H1 (cell line): Measurements from ENCODE around the gene NRXN3. TPM values are rescaled to one million over a fixed set of nuclear protein-coding genes. Genes with fewer than 3 reads are reported as not detected.

Experiments
- CTCF ChIA-PET: fragments of 300-600 bp; sonication (Branson Sonifier 250); formaldehyde crosslinking; loops from one replicate; lab custom pipeline; 2021; ENCODE audit not compliant: partially characterized antibody; lab: Charles Lee
- POLR2A ChIA-PET: fragments of 300-600 bp; sonication (Branson Sonifier 250); formaldehyde crosslinking; loops from one replicate; lab custom pipeline; 2021; ENCODE audit warnings: inconsistent platforms; ENCODE audit not compliant: partially characterized antibody; lab: Charles Lee
- DNase-seq, 2 experiments: peaks; one replicate each; pipeline versions ENCODE4 v3.0.0 to v3.0.0-alpha.2; 2010 to 2022; ENCODE audit warnings: low spot score in 2 of 2, low read depth in 1 of 2, mixed read lengths in 1 of 2
- FAIRE-seq: peaks from 2 replicates; lab custom pipeline; 2011; peaks lifted over from hg19 to GRCh38; lab: Jason Lieb, UNC
- H2AFZ ChIP-seq: 2 replicates; pipeline ENCODE4 v1.8.1; 2012; ENCODE audit warnings: low read length, inconsistent platforms
- H2AK5ac ChIP-seq: 2 replicates; pipeline ENCODE4 v1.6.1; 2013; ENCODE audit warnings: low read depth, low read length
- H2BK120ac ChIP-seq: replicated peaks from 2 replicates; pipeline ENCODE3; 2013; ENCODE audit warnings: low read depth, low read length, inconsistent platforms
- H2BK12ac ChIP-seq: 2 replicates; pipeline ENCODE4 v1.6.1; 2013; ENCODE audit warnings: low read depth, low read length
- H2BK15ac ChIP-seq: 2 replicates; pipeline ENCODE4 v1.6.1; 2013; ENCODE audit warnings: low read length
- H2BK20ac ChIP-seq: 2 replicates; pipeline ENCODE4 v1.6.1; 2013; ENCODE audit warnings: low read length
- H2BK5ac ChIP-seq: 2 replicates; pipeline ENCODE4 v1.6.1; 2013; ENCODE audit warnings: low read depth, low read length
- H3K14ac ChIP-seq: 2 replicates; pipeline ENCODE4 v1.6.1; 2013; ENCODE audit warnings: inconsistent platforms; ENCODE audit not compliant: insufficient read length
- H3K18ac ChIP-seq: 2 replicates; pipeline ENCODE4 v1.6.1; 2013; ENCODE audit warnings: low read length; ENCODE audit errors: extremely low read depth
- H3K23ac ChIP-seq: 2 replicates; pipeline ENCODE4 v1.6.1; 2013; ENCODE audit warnings: inconsistent platforms; ENCODE audit not compliant: insufficient read length
- H3K23me2 ChIP-seq: 2 replicates; pipeline ENCODE4 v1.6.1; 2013; ENCODE audit warnings: low read depth, low read length
- H3K27ac ChIP-seq: 2 replicates; pipeline ENCODE4 v1.6.1; 2011; ENCODE audit warnings: low read depth, low read length, inconsistent platforms
- H3K27me3 ChIP-seq, 4 experiments: replicated peaks in 1 of 4; 1 replicate in 1 of 4; 2 replicates in 3 of 4; pipeline versions ENCODE4 v1.6.1 to v1.8.1; 2011 to 2013; ENCODE audit warnings: low read length in 3 of 4, mild to moderate bottlenecking in 3 of 4, inconsistent platforms in 2 of 4, mixed read lengths in 2 of 4, moderate library complexity in 1 of 4; ENCODE audit not compliant: control insufficient read depth in 3 of 4, insufficient read depth in 3 of 4; ENCODE audit errors: extremely low read depth in 1 of 4
- H3K36me3 ChIP-seq, 4 experiments: 2 replicates each; pipeline versions ENCODE4 v1.6.1 to v1.8.1; 2011 to 2013; ENCODE audit warnings: mild to moderate bottlenecking in 4 of 4, low read length in 3 of 4, moderate library complexity in 2 of 4, control low read depth in 1 of 4, inconsistent platforms in 1 of 4; ENCODE audit not compliant: insufficient read depth in 4 of 4, control insufficient read depth in 2 of 4
- H3K4ac ChIP-seq: replicated peaks from 2 replicates; pipeline ENCODE3; 2013; ENCODE audit warnings: low read length, low read depth, mixed read lengths, inconsistent platforms; ENCODE audit not compliant: insufficient read length
- H3K4me1 ChIP-seq, 4 experiments: replicated peaks in 1 of 4; 1 replicate in 1 of 4; 2 replicates in 3 of 4; pipeline versions ENCODE4 v1.6.1 to v1.8.1; 2011 to 2013; ENCODE audit warnings: low read length in 3 of 4, inconsistent platforms in 2 of 4, mixed read lengths in 1 of 4; ENCODE audit not compliant: insufficient read depth in 4 of 4, control insufficient read depth in 3 of 4
- H3K4me2 ChIP-seq, 2 experiments: 2 replicates each; pipeline versions ENCODE4 v1.6.1 to v1.8.1; 2011 to 2013; ENCODE audit warnings: low read depth in 2 of 2, low read length in 2 of 2, control low read depth in 1 of 2, inconsistent platforms in 1 of 2, mild to moderate bottlenecking in 1 of 2; ENCODE audit not compliant: insufficient read depth in 1 of 2
- H3K4me3 ChIP-seq, 4 experiments: fragments of 200-600, 300-600 bp in 1 of 4; sonication (generic), shearing (Covaris generic), sonication (Bioruptor Twin) in 1 of 4; 2 replicates each; pipeline versions ENCODE4 v1.5.1 to v1.8.1; 2011 to 2016; ENCODE audit warnings: low read length in 4 of 4, low read depth in 3 of 4, control low read depth in 2 of 4, inconsistent platforms in 2 of 4, mild to moderate bottlenecking in 2 of 4, mixed read lengths in 1 of 4, moderate library complexity in 1 of 4; ENCODE audit not compliant: insufficient read depth in 2 of 4; ENCODE audit errors: extremely low read depth in 1 of 4
- H3K56ac ChIP-seq: replicated peaks from 2 replicates; pipeline ENCODE3; 2013; ENCODE audit warnings: low read depth, mild to moderate bottlenecking, mixed read lengths, low read length, inconsistent platforms; ENCODE audit not compliant: insufficient read length
- H3K79me1 ChIP-seq: 2 replicates; pipeline ENCODE4 v1.6.1; 2013; ENCODE audit warnings: low read depth, low read length, control low read depth
- H3K79me2 ChIP-seq, 2 experiments: 2 replicates each; pipeline versions ENCODE4 v1.6.1 to v1.8.1; 2012 to 2013; ENCODE audit warnings: low read length in 2 of 2, mild to moderate bottlenecking in 2 of 2, inconsistent platforms in 1 of 2; ENCODE audit not compliant: insufficient read depth in 2 of 2, control insufficient read depth in 1 of 2
- H3K9ac ChIP-seq, 4 experiments: replicated peaks in 1 of 4; 1 replicate in 1 of 4; 2 replicates in 3 of 4; pipeline versions ENCODE4 v1.6.1 to v1.8.1; 2011 to 2013; ENCODE audit warnings: low read depth in 3 of 4, low read length in 3 of 4, control low read depth in 2 of 4, mild to moderate bottlenecking in 2 of 4, moderate library complexity in 2 of 4, inconsistent platforms in 1 of 4; ENCODE audit errors: extremely low read depth in 1 of 4
- H3K9me3 ChIP-seq, 2 experiments: 2 replicates each; pipeline versions ENCODE4 v1.6.1 to v1.8.1; 2012 to 2013; ENCODE audit warnings: mild to moderate bottlenecking in 2 of 2, moderate library complexity in 2 of 2, control low read depth in 1 of 2, inconsistent platforms in 1 of 2, low read depth in 1 of 2, low read length in 1 of 2, mixed read lengths in 1 of 2; ENCODE audit not compliant: insufficient read depth in 2 of 2
- H4K20me1 ChIP-seq, 2 experiments: replicated peaks in 1 of 2; 2 replicates each; pipeline versions ENCODE3 to v1.8.1; 2011 to 2013; ENCODE audit warnings: inconsistent platforms in 2 of 2, low read length in 2 of 2, mild to moderate bottlenecking in 1 of 2; ENCODE audit not compliant: insufficient read depth in 2 of 2, control insufficient read depth in 1 of 2
- H4K5ac ChIP-seq: 2 replicates; pipeline ENCODE4 v1.6.1; 2013; ENCODE audit warnings: low read length, low read depth, mixed read lengths, inconsistent platforms; ENCODE audit not compliant: insufficient read length
- H4K8ac ChIP-seq: 2 replicates; pipeline ENCODE4 v1.8.0; 2013; ENCODE audit warnings: mild to moderate bottlenecking, moderate library complexity, low read length, inconsistent platforms; ENCODE audit not compliant: insufficient read depth; ENCODE audit errors: extremely low read depth
- H4K91ac ChIP-seq: replicated peaks from 2 replicates; pipeline ENCODE3; 2013; ENCODE audit warnings: low read length, mixed read lengths, inconsistent platforms; ENCODE audit not compliant: insufficient read length
- CEBPB ChIP-seq: IDR thresholded peaks from 2 replicates; pipeline ENCODE4 v1.6.1; 2012; ENCODE audit warnings: low read depth, low read length
- CTCF ChIP-seq, 3 experiments: IDR thresholded peaks; 1 replicate in 2 of 3; 2 replicates in 1 of 3; pipeline versions ENCODE4 v1.5.1 to v1.6.1; 2011; ENCODE audit warnings: low read length in 3 of 3, mild to moderate bottlenecking in 3 of 3, inconsistent platforms in 2 of 3, low read depth in 1 of 3, moderate library complexity in 1 of 3; ENCODE audit not compliant: insufficient read depth in 1 of 3; ENCODE audit errors: control extremely low read depth in 1 of 3
- RAD21 ChIP-seq, 2 experiments: IDR thresholded peaks in 1 of 2; conservative IDR thresholded peaks in 1 of 2; 2 replicates each; pipeline ENCODE4 v1.6.1; 2011; ENCODE audit warnings: low read depth in 2 of 2, low read length in 2 of 2, improper control_type of control experiment in 1 of 2, inconsistent platforms in 1 of 2, mild to moderate bottlenecking in 1 of 2, moderate library complexity in 1 of 2
- YY1 ChIP-seq: IDR thresholded peaks from 2 replicates; pipeline ENCODE4 v1.6.1; 2011; ENCODE audit warnings: low read depth, mild to moderate bottlenecking, low read length
- WGBS, 2 experiments: shearing (Covaris generic) in 1 of 2; methylation state at CpG; one replicate each; pipeline versions ENCODE4 v1.1.6 to v1.1.7; 2013 to 2015; ENCODE audit warnings: low lambda C conversion rate in 2 of 2, mixed read lengths in 2 of 2, inconsistent platforms in 1 of 2, low coverage in 1 of 2, missing lambda C conversion rate in 1 of 2; ENCODE audit not compliant: insufficient replicate concordance in 2 of 2, insufficient coverage in 1 of 2, insufficient read length in 1 of 2; ENCODE audit errors: extremely low coverage in 1 of 2, missing lambda C conversion rate in 1 of 2; 5-methylcytosine and 5-hydroxymethylcytosine counted together
- polyA plus RNA-seq, 7 experiments: library from polyadenylated mRNA; depleted of rRNA in 3 of 7; stranded (reverse) in 5 of 7; unstranded in 2 of 7; fragments of >200 nt in 5 of 7; fragments of 200-250 nt in 2 of 7; gene quantifications; 1 replicate in 5 of 7; 2 replicates in 1 of 7; 4 replicates in 1 of 7; pipeline versions ENCODE4 v1.2.1 to v1.2.3, GENCODE V29; 2011 to 2013; ENCODE audit warnings: missing spikeins in 2 of 7, mixed read lengths in 2 of 7
- total RNA-seq: library from RNA; stranded (reverse); fragmentation: NEBNext Ultra II Directional; extraction: Animal tissue kit (Norgen Biotek cat#: 25700); gene quantifications from 2 replicates; pipeline ENCODE4 v1.2.1, GENCODE V29; 2021

Gene NRXN3
- total and polyA plus RNA-seq, 2 of the 8 experiments (the other 6 are each of a cell fraction or from before 2014, with no cell fraction given): 2.6 to 4.1 TPM

GRCh38 chr14:78790271-78790670 is 620.1 kb downstream of the NRXN3 start:
- H3K18ac ChIP-seq: no peak overlapping the region
- no peaks in the 10 kb centered on the region for H3K79me2 ChIP-seq
- no peak overlapping the region for H4K8ac ChIP-seq
- peak overlapping the region; percentile 80; the same call in 1 of the 2 replicates for H2AFZ ChIP-seq
- H3K4me1 ChIP-seq: peaks cover 0 to 3% (median 0%) of the 10 kb centered on the region in 4 experiments; a peak in 1 of 7 replicates
- no peak overlapping the region for H3K14ac ChIP-seq
- no peak overlapping the region for H4K91ac ChIP-seq
- H3K4me3 ChIP-seq: no peak overlapping the region
- DNase-seq: no peak
- no peak overlapping the region for H2BK20ac ChIP-seq
- no peak overlapping the region for H3K56ac ChIP-seq
- no peak overlapping the region for H4K5ac ChIP-seq
- TF ChIP-seq YY1 (peak; percentile 70; the same call in 1 of the 2 replicates), CEBPB (no peak), CTCF (IDR thresholded peaks at IDR 0.05; ENCODE audit: control extremely low read depth in 1 of 3, insufficient read depth in 1 of 3, low read depth in 1 of 3, low read length in 3 of 3) (peak; percentile 13 to 71 (median 52)), RAD21 (IDR thresholded peaks at IDR 0.05 in 1 of 2, conservative IDR thresholded peaks at IDR 0.05 in 1 of 2; ENCODE audit: low read depth in 2 of 2, low read length in 2 of 2) (peak; percentile 48 to 54)
- WGBS, 2 experiments: 49% methylated on average over 2 of the region's 2 CpGs; no CpG with 5 or more reads in 1 of the 2 experiments
- H3K4me2 ChIP-seq: no peak overlapping the region
- no peak overlapping the region for H2BK5ac ChIP-seq
- CTCF ChIA-PET: interaction anchor here (0.6 to 6.3 kb wide), 29 partner anchors 9 to 903 kb away, joined by 3 to 31 read pairs (median 4); no protein-coding TSS in a partner anchor
- no peaks in the 10 kb centered on the region for H3K36me3 ChIP-seq
- H3K9ac ChIP-seq: no peak overlapping the region
- peak; percentile 78 for FAIRE-seq
- no peaks in the 10 kb centered on the region for H3K79me1 ChIP-seq
- no peaks in the 10 kb centered on the region for H3K27me3 ChIP-seq
- H2BK12ac ChIP-seq: no peak overlapping the region; the same call in 1 of the 2 replicates
- H3K9me3 ChIP-seq: no peaks in the 10 kb centered on the region
- no peak overlapping the region for H2BK15ac ChIP-seq
- H3K4ac ChIP-seq: no peak overlapping the region
- H2AK5ac ChIP-seq: no peak overlapping the region
- POLR2A ChIA-PET: no interaction called here
- H3K27ac ChIP-seq: no peak overlapping the region
- no peaks in the 10 kb centered on the region for H4K20me1 ChIP-seq
- H2BK120ac ChIP-seq: no peak overlapping the region
- no peaks in the 10 kb centered on the region for H3K23me2 ChIP-seq
- no peak overlapping the region for H3K23ac ChIP-seq
